ENCODE results near the gene C3AR1.
"Not testable (repeated sequence)": the region's sequence is repeated elsewhere in the genome, so short reads cannot be mapped to it uniquely, and the experiment has no call there.

Gene C3AR1

GRCh38 chr12:8077207-8077606 is 11.0 kb upstream of the C3AR1 start:
- no peak for TF ChIP-seq CTCF (IDR thresholded peaks at IDR 0.05; ENCODE audit: low read depth, low read length)

GRCh38 chr12:8076366-8076765 is 10.2 kb upstream of the C3AR1 start:
- TF ChIP-seq CTCF (IDR thresholded peaks at IDR 0.05; ENCODE audit: low read depth, low read length): no peak
- H3K4me3 ChIP-seq (ENCODE audit: low read depth, low read length): no peak overlapping the region

More at GRCh38 chr12:8077207-8077606, 11.0 kb upstream of the C3AR1 start:
- no peak overlapping the region for H3K4me3 ChIP-seq (ENCODE audit: low read depth, low read length)

- no peak overlapping the region for H3K4me3 ChIP-seq (ENCODE audit: low read depth, low read length)
- TF ChIP-seq CTCF (IDR thresholded peaks at IDR 0.05; ENCODE audit: low read depth, low read length): no peak
Measured at GRCh38 chr12:8075935-8076334, 9.8 kb upstream of the C3AR1 start.

GRCh38 chr12:8071820-8072219 is 5.7 kb upstream of the C3AR1 start:
- H3K4me3 ChIP-seq (ENCODE audit: low read depth, low read length): not testable (repeated sequence)

- no peak overlapping the region for H3K4me3 ChIP-seq (ENCODE audit: low read depth, low read length)
- TF ChIP-seq CTCF (IDR thresholded peaks at IDR 0.05; ENCODE audit: low read depth, low read length): no peak
Measured at GRCh38 chr12:8069582-8069981, 3.4 kb upstream of the C3AR1 start.

- TF ChIP-seq CTCF (IDR thresholded peaks at IDR 0.05; ENCODE audit: low read depth, low read length): no peak
- H3K4me3 ChIP-seq (ENCODE audit: low read depth, low read length): no peak overlapping the region
Measured at GRCh38 chr12:8064131-8064530, 2.0 kb downstream of the C3AR1 start.

GRCh38 chr12:8058506-8058905 is 7.7 kb downstream of the C3AR1 start:
- TF ChIP-seq CTCF (IDR thresholded peaks at IDR 0.05; ENCODE audit: low read depth, low read length): no peak
- H3K4me3 ChIP-seq (ENCODE audit: low read depth, low read length): no peak overlapping the region

GRCh38 chr12:8057839-8058238 is 8.3 kb downstream of the C3AR1 start:
- TF ChIP-seq CTCF (IDR thresholded peaks at IDR 0.05; ENCODE audit: low read depth, low read length): no peak
- H3K4me3 ChIP-seq (ENCODE audit: low read depth, low read length): no peak overlapping the region

All from WI38 (cell line).